ENCODE measurements around the gene TLL1.

DNA sequence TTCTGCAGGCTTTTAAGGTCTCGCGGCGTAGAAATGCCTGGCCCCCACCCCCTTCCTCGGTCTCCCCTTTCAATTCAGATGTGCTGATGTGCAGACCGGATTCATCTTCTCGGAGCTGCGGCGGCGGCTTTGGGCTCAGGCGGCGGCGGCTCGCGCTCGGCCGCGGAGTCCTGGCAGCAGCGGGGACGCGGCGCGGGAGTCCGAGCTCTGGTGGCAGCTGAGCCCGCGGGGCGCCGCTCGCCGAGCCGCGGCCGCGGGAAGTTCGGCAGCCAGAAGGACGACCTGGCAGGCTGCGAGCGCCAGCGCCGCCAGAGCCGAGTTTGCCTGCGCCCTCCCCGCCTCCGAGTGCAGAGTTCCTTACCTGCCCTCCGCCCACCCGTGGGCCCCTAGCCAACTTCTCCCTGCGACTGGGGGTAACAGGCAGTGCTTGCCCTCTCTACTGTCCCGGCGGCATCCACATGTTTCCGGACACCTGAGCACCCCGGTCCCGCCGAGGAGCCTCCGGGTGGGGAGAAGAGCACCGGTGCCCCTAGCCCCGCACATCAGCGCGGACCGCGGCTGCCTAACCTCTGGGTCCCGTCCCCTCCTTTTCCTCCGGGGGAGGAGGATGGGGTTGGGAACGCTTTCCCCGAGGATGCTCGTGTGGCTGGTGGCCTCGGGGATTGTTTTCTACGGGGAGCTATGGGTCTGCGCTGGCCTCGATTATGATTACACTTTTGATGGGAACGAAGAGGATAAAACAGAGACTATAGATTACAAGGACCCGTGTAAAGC lies 448 bp downstream of the TLL1 start:
- TF ChIP-seq, protein P1, sequence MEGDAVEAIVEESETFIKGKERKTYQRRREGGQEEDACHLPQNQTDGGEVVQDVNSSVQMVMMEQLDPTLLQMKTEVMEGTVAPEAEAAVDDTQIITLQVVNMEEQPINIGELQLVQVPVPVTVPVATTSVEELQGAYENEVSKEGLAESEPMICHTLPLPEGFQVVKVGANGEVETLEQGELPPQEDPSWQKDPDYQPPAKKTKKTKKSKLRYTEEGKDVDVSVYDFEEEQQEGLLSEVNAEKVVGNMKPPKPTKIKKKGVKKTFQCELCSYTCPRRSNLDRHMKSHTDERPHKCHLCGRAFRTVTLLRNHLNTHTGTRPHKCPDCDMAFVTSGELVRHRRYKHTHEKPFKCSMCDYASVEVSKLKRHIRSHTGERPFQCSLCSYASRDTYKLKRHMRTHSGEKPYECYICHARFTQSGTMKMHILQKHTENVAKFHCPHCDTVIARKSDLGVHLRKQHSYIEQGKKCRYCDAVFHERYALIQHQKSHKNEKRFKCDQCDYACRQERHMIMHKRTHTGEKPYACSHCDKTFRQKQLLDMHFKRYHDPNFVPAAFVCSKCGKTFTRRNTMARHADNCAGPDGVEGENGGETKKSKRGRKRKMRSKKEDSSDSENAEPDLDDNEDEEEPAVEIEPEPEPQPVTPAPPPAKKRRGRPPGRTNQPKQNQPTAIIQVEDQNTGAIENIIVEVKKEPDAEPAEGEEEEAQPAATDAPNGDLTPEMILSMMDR (conservative IDR thresholded peaks at IDR 0.05; ENCODE audit: low read length) = no peak
- no peak for TF ChIP-seq EZH2phosphoT487 (IDR thresholded peaks at IDR 0.05; ENCODE audit: borderline replicate concordance, low read depth, low read length)
